Superior temporal gyrus (tissue), 1 donor: Measurements from ENCODE around the gene TRPM4.
"Not testable (repeated sequence)": the region's sequence is repeated elsewhere in the genome, so short reads cannot be mapped to it uniquely, and the experiment has no call there.

ENCODE experiments used
- DNase-seq: peaks from one replicate; pipeline ENCODE4 v3.0.0-alpha.2; 2016; ENCODE audit errors: extremely low spot score

The TRPM4 gene

GRCh38 chr19:49127225-49127624 lies 30.4 kb upstream of the TRPM4 start:
- not testable (repeated sequence) for DNase-seq

GRCh38 chr19:49127674-49128544 lies 29.7 kb upstream of the TRPM4 start:
- DNase-seq = peak; percentile 95

- no peak for DNase-seq
These were observed 28.9 kb upstream of the TRPM4 start for GRCh38 chr19:49128545-49129237.

GRCh38 chr19:49129238-49129583 lies 28.4 kb upstream of the TRPM4 start:
- no peak for DNase-seq

- no peak for DNase-seq
These were observed 27.3 kb upstream of the TRPM4 start for GRCh38 chr19:49130325-49130724.

GRCh38 chr19:49132974-49133609 lies 24.5 kb upstream of the TRPM4 start:
- DNase-seq = no peak

GRCh38 chr19:49133621-49134454 lies 23.8 kb upstream of the TRPM4 start:
- no peak for DNase-seq

GRCh38 chr19:49135686-49136085 lies 21.9 kb upstream of the TRPM4 start:
- no peak for DNase-seq

GRCh38 chr19:49136771-49137171 lies 20.8 kb upstream of the TRPM4 start:
- DNase-seq = no peak

- no peak for DNase-seq
These were observed 16.6 kb upstream of the TRPM4 start for GRCh38 chr19:49140951-49141350.

GRCh38 chr19:49141352-49141751 lies 16.2 kb upstream of the TRPM4 start:
- no peak for DNase-seq

- peak; percentile 90 for DNase-seq
These were observed 14.7 kb upstream of the TRPM4 start for GRCh38 chr19:49142866-49143335.

- DNase-seq = peak; percentile 80
These were observed 11.8 kb upstream of the TRPM4 start for GRCh38 chr19:49145573-49146407.

- DNase-seq = not testable (repeated sequence)
These were observed 11.2 kb upstream of the TRPM4 start for GRCh38 chr19:49146408-49146770.

- no peak for DNase-seq
These were observed 9.4 kb upstream of the TRPM4 start for GRCh38 chr19:49148044-49148682.

- peak; percentile 76 for DNase-seq
These were observed 8.6 kb upstream of the TRPM4 start for GRCh38 chr19:49148784-49149651.

GRCh38 chr19:49149652-49150105 lies 7.9 kb upstream of the TRPM4 start:
- peak; percentile 83 for DNase-seq

- DNase-seq = peak; percentile 75
These were observed 7.3 kb upstream of the TRPM4 start for GRCh38 chr19:49150106-49150943.
